Cardiac atrium fibroblast (primary cell): Measurements from ENCODE around the gene PRODH2. TPM values are rescaled to one million over a fixed set of nuclear protein-coding genes. Genes with fewer than 3 reads are reported as not detected.

ENCODE experiments used
- total RNA-seq: library from RNA; depleted of rRNA; stranded (reverse); fragments of >200 nt; gene quantifications from 2 replicates; pipeline ENCODE4 v1.2.3, GENCODE V29; 2015

Gene PRODH2
- not detected in 2 replicates for total RNA-seq

GRCh38 chr19:35812220-35813042 lies at the start of gene PRODH2:
Gene PRODH2 (minus strand): TSS chr19:35812845. CDS start chr19:35812805, 40 bp downstream.

GRCh38 chr19:35856546-35857149 lies 44.0 kb upstream of the PRODH2 start, which contains the start of gene KIRREL2:
Gene KIRREL2 (plus strand): TSS chr19:35856911. CDS start chr19:35857120, 209 bp downstream.

GRCh38 chr19:35852029-35852780 lies 39.6 kb upstream of the PRODH2 start, which contains the start of gene NPHS1:
Gene NPHS1 (minus strand): TSS chr19:35852504. CDS start chr19:35851837, 667 bp downstream.

GRCh38 chr19:35775298-35776101 lies 37.1 kb downstream of the PRODH2 start, which contains the start of gene ARHGAP33:
Gene ARHGAP33 (plus strand): TSS chr19:35775564. CDS start chr19:35775659, 95 bp downstream.

GRCh38 chr19:35757749-35758608 lies 54.7 kb downstream of the PRODH2 start, which contains the start of gene PROSER3:
Gene PROSER3 (plus strand): TSS chr19:35758176. CDS start chr19:35758216, 40 bp downstream.

GRCh38 chr19:35756377-35757230 lies 56.0 kb downstream of the PRODH2 start, which contains the start of gene HSPB6:
Gene HSPB6 (minus strand): TSS chr19:35757029. CDS start chr19:35757008, 21 bp downstream.

Other genes with a start within 250 kb of the PRODH2 start
- not detected in 2 replicates for gene ATP4A, start 249.2 kb downstream of the PRODH2 start, total RNA-seq
- not detected in 2 replicates for gene PMIS2, start 226.7 kb downstream of the PRODH2 start, total RNA-seq
- gene HAUS5, start 200.1 kb downstream of the PRODH2 start, total RNA-seq: 3.4 and 4.0 TPM in 2 replicates
- 33.6 and 65.1 TPM in 2 replicates for gene RBM42, start 183.8 kb downstream of the PRODH2 start, total RNA-seq
- 2.3 TPM in 1 of 2 replicates, not detected in the other for gene ETV2, start 171.1 kb downstream of the PRODH2 start, total RNA-seq
- 513 and 712 TPM in 2 replicates for gene COX6B1, start 164.5 kb downstream of the PRODH2 start, total RNA-seq
- not detected in 2 replicates for gene UPK1A, start 146.3 kb downstream of the PRODH2 start, total RNA-seq
- not detected in 2 replicates for gene ZBTB32, start 108.3 kb downstream of the PRODH2 start, total RNA-seq
- gene KMT2B, start 94.8 kb downstream of the PRODH2 start, total RNA-seq: 7.6 and 11.5 TPM in 2 replicates
- 2.4 and 2.9 TPM in 2 replicates for gene IGFLR1, start 70.4 kb downstream of the PRODH2 start, total RNA-seq
- 14.3 and 17.8 TPM in 2 replicates for gene U2AF1L4, start 67.4 kb downstream of the PRODH2 start, total RNA-seq
- gene PSENEN, start 67.2 kb downstream of the PRODH2 start, total RNA-seq: 30.3 and 37.6 TPM in 2 replicates
- 14.3 and 15.7 TPM in 2 replicates for gene LIN37, start 64.3 kb downstream of the PRODH2 start, total RNA-seq
- gene HSPB6, start 55.8 kb downstream of the PRODH2 start, total RNA-seq: 11.5 and 35.0 TPM in 2 replicates
- gene PROSER3, start 54.7 kb downstream of the PRODH2 start, total RNA-seq: 1.8 and 5.0 TPM in 2 replicates
- gene ARHGAP33, start 37.3 kb downstream of the PRODH2 start, total RNA-seq: 0.49 and 2.3 TPM in 2 replicates
- gene NPHS1, start 39.7 kb upstream of the PRODH2 start, total RNA-seq: not detected in 2 replicates
- gene KIRREL2, start 44.1 kb upstream of the PRODH2 start, total RNA-seq: 0.81 TPM in 1 of 2 replicates, not detected in the other
- gene APLP1, start 55.7 kb upstream of the PRODH2 start, total RNA-seq: 20.4 and 38.2 TPM in 2 replicates
- 2.2 and 2.4 TPM in 2 replicates for gene NFKBID, start 87.7 kb upstream of the PRODH2 start, total RNA-seq
- not detected in 2 replicates for gene HCST, start 89.7 kb upstream of the PRODH2 start, total RNA-seq
- gene TYROBP, start 95.5 kb upstream of the PRODH2 start, total RNA-seq: not detected in 2 replicates
- 5.0 and 12.1 TPM in 2 replicates for gene LRFN3, start 123.5 kb upstream of the PRODH2 start, total RNA-seq
- 26.2 and 28.0 TPM in 2 replicates for gene SDHAF1, start 182.3 kb upstream of the PRODH2 start, total RNA-seq
- gene SYNE4, start 196.0 kb upstream of the PRODH2 start, total RNA-seq: not detected in 2 replicates
- gene ALKBH6, start 201.4 kb upstream of the PRODH2 start, total RNA-seq: 27.1 and 36.6 TPM in 2 replicates
- 9.2 and 10.5 TPM in 2 replicates for gene CLIP3, start 220.0 kb upstream of the PRODH2 start, total RNA-seq
- 15.2 and 19.7 TPM in 2 replicates for gene THAP8, start 241.4 kb upstream of the PRODH2 start, total RNA-seq
- gene WDR62, start 242.1 kb upstream of the PRODH2 start, total RNA-seq: 1.3 and 1.6 TPM in 2 replicates